Stimulated activated CD8-positive, alpha-beta memory T cell treated with anti-CD3 and anti-CD28 coated beads, Interleukin-15, amount 100 ng/mL, for 48 hours (primary cell): ENCODE data around the gene CEP57L1.

Experiments used
- DNase-seq, 2 donors: peaks; one replicate each; pipeline ENCODE4 v3.0.0-alpha.2; 2020; ENCODE audit warnings: low read depth in 2 of 2

Gene CEP57L1

DNA sequence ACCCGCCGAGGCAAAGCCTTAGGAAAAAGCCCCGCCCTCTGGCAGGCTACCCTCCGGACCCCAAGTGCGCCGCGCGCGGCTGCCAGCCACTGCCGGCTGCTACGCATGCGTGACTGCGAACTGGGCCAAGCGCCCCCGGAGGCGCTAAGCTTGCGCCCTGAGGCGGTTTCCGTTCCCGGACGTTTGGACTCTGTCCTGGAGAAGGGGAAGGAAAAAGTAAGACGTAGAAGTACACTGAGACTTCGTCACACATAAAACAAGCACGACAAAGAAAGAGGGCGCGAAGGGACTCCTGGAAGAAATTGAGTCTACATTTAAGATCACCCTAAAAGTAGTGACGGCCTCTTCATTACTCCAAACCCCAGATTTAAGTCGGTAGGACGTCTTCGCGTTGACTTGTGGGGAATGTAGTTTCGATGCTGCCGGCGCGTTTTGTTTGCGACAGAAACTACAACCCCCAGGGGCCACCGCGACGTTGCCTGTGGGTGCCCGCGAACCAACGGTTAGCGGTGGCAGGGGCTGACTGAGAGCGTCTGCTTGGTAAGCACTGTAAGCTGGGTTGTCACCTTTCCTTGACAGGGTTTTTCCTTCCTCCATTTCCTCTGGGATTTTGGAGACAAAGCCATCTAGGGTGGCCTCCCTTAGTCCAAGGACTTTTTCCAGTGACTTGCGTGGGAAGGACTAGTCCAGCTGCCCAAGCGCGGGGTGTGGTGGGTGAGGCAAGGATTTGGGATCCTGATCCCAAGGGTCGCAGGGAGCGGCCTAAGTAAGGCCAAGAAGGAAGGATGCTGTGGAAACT lies at the start of gene CEP57L1:
TSS of gene CEP57L1 (plus strand) at position 472 of the 799 bp plus-strand sequence. CDS start 49,715 bp downstream, outside the sequence.
- DNase-seq = peak; percentile 90 to 96

- DNase-seq = no peak
Measured at GRCh38 chr6:109048176-109048575, 47.1 kb upstream of the CEP57L1 start.

- no peak for DNase-seq
Measured at GRCh38 chr6:109048670-109049415, 46.5 kb upstream of the CEP57L1 start.

DNA sequence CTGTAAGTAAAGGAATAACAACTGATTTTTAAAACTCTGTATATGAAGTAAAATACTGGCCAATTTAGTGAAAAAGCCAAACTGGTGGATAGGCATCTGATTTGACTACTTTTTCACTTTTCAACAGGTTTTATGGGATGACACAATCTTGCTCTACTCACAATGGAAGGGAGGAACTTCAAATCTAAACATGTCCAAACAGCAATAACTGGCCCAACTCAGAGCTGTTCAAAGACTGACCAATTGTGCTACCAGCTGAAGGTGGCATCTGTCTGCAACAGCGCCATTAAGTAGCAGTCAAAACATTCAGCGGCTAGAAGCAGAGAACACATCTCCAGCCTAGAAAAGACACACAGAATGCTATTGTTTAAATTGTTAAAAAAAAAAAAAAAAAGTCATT lies 45.3 kb upstream of the CEP57L1 start:
- DNase-seq = no peak

GRCh38 chr6:109050447-109051102 lies 44.7 kb upstream of the CEP57L1 start:
- no peak for DNase-seq

GRCh38 chr6:109051301-109052017 lies 43.8 kb upstream of the CEP57L1 start:
- DNase-seq = no peak

- DNase-seq = no peak
Measured at GRCh38 chr6:109052018-109052651, 43.2 kb upstream of the CEP57L1 start.

DNA sequence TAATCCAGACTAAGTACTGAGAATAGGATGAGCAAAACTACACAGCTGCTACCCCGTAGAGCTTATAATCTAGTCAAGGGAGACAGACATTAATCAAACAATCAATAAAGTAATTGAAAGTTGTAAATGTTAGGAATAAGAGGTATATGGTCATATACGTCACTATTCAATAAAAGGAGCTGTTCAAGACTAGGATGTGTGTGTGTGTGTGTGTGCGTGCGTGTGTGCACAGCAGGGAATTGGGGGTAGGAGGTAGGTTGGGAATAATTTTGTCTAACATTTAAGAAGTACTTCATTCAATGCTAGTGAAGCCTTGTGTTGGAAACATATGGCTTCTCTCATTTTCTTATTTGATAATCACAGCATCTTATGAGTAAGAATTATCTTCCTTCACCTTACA lies 42.5 kb upstream of the CEP57L1 start:
- DNase-seq = no peak

- no peak for DNase-seq
Measured at GRCh38 chr6:109053336-109053735, 42.0 kb upstream of the CEP57L1 start.

DNA sequence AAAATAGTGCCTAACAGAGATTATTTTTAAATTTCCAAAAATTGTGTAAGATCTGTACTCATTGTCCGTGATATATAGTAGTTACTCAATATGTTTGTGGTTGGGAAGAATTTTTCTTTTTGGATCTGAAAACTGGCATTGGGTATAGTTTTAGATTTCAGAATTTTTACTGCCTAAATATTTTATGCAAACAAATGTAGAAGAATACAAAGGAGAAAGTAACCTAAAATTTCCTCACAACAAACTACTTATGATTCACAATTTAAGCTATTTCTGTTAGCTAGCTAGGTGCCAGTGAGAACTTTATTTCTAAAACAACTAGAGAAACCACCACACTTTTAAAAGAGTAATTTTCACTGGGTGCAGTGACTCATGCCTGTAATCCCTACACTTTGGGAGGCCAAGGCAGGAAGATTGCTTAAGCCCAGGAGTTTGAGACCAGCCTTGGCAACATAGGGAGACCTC lies 39.5 kb upstream of the CEP57L1 start:
- DNase-seq = no peak

DNA sequence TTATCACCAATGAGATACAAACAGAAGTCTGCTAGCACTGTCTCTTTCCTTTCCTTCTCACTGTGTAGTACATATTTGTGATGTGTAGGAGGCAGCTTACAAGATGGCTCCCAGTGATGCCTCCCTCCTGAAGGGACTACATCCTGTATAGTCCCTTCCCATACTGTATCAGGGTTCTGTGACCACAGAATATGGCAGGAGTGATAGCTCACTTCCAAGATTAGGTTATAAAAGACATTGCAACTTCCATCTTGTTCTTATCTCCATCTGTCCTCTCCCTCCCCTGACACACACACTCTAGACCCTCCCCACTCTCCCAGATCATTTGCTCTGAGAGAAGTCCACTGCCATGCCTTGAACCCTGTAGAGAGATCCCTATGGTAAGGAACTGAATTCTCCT lies 38.6 kb upstream of the CEP57L1 start:
- DNase-seq = no peak

DNA sequence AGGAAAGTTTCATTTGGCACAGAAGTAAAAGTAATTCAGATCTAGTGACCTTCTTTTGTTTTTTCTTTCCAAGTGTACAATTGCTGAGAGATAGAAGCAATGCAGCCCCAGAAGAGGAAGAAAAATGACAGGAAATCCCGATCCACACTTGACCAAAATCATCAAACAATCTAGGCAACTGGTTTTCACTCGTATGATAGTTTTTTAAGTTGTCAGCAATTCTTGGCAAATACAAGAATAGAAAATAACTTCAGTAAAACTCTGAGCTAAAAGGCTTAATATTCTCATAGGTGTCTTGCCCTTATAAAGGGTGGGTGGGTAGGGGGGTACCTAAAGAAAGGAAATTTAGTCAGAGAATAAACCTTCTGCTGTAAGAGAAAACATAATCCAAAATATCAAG lies 36.7 kb upstream of the CEP57L1 start:
- DNase-seq = no peak

DNA sequence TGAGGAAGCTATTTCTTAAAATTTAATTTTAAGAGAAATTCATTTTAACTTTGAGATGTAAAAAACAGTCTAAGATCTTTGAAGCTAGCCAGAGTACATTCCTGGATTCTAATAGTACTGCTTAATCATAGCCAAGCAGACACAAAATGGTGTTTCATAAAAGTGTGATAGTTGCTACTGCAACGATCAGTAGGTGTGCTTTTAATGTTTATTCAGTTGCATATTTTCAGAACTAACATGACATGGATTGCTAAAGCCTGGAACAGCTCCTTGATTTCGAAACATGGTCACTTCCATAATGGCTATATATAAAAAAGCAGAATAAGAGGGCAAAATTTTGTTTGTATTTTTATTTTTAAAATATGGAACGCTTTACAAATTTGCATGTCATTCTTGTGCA lies 36.2 kb upstream of the CEP57L1 start:
- no peak for DNase-seq

DNA sequence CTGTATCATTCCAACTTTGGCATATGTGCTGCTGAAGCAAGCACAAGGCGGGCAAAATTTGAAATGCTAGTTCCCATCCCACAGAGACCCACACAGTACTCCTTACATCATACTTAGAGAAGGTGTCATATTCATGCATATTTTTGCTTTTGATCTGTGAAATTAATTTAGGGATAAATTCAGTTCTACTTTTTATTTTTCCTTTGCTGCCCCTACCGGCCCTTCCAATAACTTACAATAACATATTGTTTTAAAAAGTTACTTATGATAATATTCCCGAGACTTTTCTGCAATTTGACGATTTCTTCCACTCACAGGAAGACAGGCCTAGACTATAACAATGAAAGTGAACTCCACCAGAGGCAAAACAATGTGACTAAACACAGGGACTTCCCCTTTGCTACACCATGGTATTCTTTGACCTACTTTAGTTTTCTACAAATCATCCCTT lies 35.7 kb upstream of the CEP57L1 start:
- DNase-seq = no peak

- DNase-seq = no peak
Measured at GRCh38 chr6:109060571-109060970, 34.7 kb upstream of the CEP57L1 start.

DNA sequence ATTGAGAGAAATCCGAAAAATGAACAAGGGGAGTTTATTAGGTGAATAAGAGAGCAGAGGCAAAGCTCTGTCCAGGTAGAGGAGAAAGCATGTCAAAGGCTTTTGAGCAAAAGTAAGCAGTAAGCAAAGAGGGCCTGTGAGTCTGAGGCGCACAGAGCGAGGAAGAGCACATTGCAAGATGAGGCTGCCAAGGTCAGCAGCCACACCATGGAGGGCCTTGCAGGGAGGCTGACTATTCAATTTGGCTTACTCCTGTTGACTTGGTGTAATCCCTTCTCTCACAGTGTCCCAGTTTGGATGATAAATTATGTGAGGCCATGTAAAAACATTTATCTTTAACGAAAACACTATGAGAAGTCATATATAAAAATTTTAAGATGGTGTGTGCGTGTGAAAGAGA lies 33.1 kb upstream of the CEP57L1 start:
- DNase-seq = no peak

DNA sequence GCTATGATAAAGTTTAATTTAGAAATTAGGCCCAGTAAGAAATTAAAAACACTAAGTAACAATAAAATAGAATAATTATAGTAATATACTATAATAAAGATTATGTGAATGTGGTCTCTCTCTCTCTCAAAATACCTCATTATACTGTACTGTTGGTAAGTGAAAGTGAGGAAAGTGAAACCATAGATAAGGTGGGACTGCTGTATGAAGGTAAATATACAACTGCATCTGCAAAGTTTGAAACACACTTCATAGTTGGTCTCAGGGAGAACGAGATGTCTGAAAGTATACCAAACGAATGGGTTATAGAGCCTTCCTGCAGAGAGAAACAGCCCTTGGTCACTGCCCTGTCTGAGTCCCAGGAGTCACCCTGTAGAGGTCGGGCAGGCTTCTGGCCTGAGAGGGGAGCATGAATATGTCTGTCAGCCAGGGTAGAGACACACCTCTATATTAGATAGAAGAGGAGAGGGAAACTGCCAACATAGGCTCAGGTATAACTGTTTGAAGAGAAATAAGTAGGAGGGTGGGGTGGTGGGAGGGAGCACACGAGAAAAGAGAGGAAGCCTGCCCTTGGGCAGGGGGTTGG lies 32.4 kb upstream of the CEP57L1 start:
- DNase-seq = no peak

DNA sequence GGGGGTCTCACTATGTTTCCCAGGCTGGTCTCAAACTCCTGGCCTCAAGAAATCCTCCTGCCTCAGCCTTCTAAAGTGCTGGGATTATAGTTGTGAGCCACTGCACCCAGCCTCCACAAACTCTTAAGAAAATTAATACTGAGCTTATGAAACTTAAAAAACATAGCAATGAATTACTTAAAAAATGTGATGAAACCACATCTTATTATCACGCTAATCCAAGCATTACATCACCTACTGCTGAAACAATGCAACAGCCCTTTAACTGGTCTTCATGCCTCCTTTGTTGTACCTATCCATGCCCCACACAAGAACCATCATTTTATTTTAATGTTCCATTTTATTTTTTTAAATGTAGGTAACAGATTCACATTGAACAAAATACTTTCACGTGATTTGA lies 25.6 kb upstream of the CEP57L1 start:
- no peak for DNase-seq

DNA sequence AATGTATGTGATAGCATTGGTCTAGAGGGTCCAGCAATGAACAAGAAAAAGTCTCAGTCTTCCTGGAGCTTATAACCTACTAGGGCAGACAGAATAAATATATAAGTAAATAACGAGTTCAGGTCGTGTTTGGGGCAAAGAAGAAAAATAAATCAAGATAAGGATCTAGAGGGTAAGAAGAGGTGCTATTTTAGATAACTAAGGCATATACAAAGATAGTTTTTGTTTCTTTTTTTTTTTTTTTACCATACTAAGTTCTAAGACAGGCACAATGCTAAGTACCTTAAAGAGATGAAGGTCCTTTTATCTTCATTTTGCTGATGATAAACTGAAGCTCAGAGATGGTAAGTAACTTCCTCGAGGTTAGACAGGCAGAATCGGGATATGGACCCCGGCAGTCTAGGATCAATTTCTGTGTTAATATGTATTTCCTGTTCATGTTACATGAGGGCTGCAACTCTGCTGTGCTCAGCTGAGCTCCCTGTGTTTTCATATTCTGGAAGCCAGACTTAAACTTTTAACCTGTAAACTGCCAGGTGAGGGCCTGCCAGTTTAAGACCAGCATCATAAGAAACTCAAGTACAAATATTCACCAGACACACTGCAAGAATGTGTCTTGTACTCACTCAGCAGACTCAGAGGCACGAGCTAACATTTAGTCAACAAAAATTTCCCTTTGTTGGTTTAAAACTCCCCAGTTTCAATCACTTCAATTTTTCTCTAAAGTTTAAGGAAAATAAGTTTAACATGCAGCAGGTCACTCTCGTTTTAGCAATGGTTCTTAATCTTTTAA lies 24.0 kb upstream of the CEP57L1 start:
- no peak for DNase-seq
